ENCODE results near the gene OCEL1. TPM values are rescaled to one million over a fixed set of nuclear protein-coding genes. Genes with fewer than 3 reads are reported as not detected.
A peak's percentile ranks its signal among the peaks of the same experiment; 100 is the strongest.

The OCEL1 gene
- total RNA-seq, 1 experiment from 2014 or later = 25.7 TPM

- H3K79me1 ChIP-seq (ENCODE audit: insufficient read depth, low read depth, low read length, poor library complexity, severe bottlenecking) = no peaks in the 10 kb centered on the region
- no peak for TF ChIP-seq CTCF (conservative IDR thresholded peaks at IDR 0.05)
- WGBS (ENCODE audit: extremely low coverage, insufficient read length, low lambda C conversion rate) = no CpG with 5 or more reads among the region's 9 CpGs
- no peaks in the 10 kb centered on the region for H3K9me3 Mint-ChIP-seq
- H3K23ac ChIP-seq (ENCODE audit: insufficient read length, low read depth, low read length) = no peak overlapping the region
- DNase-seq = no peak
- H3K4ac ChIP-seq (ENCODE audit: low read depth, low read length) = no peak overlapping the region
- H3K27ac Mint-ChIP-seq = peak overlapping the region in 1 of 3 experiments; percentile 69; a peak in 1 of 7 replicates
- H2BK120ac ChIP-seq (ENCODE audit: low read depth, low read length, poor library complexity, severe bottlenecking) = no peak overlapping the region
- no peaks in the 10 kb centered on the region for H3K79me2 ChIP-seq (ENCODE audit: insufficient read depth, low read length)
- no peak overlapping the region for H2BK15ac ChIP-seq (ENCODE audit: low read depth, low read length)
- H2BK5ac ChIP-seq (ENCODE audit: insufficient read length, low read length) = no peak overlapping the region
- no peak overlapping the region for H3K4me2 ChIP-seq (ENCODE audit: insufficient read depth, insufficient read length, low read length)
- H3K56ac ChIP-seq (ENCODE audit: insufficient read length, low read depth, low read length) = no peak overlapping the region
- H3K27me3 ChIP-seq (ENCODE audit: insufficient read depth, low read length) = no peaks in the 10 kb centered on the region
- peaks cover 2% of the 10 kb centered on the region for H4K20me1 ChIP-seq (ENCODE audit: control insufficient read depth, insufficient read depth, insufficient read length)
- H3K27ac ChIP-seq (ENCODE audit: insufficient read length, low read depth, low read length) = no peak overlapping the region
- H3K27me3 Mint-ChIP-seq (ENCODE audit: low read depth) = no peaks in the 10 kb centered on the region
- no peak overlapping the region for H3T11ph ChIP-seq (ENCODE audit: low read length)
- H3K18ac ChIP-seq (ENCODE audit: insufficient read length, low read depth, low read length) = no peak overlapping the region
- no peak overlapping the region for H3K9ac ChIP-seq (ENCODE audit: extremely low read depth, insufficient read length, low read length)
- H3K4me1 Mint-ChIP-seq = no peaks in the 10 kb centered on the region
- H3K9me3 ChIP-seq (ENCODE audit: control insufficient read depth, low read depth, low read length) = no peaks in the 10 kb centered on the region
- H3K23me2 ChIP-seq (ENCODE audit: insufficient read length, low read depth, low read length, poor library complexity, severe bottlenecking) = no peaks in the 10 kb centered on the region
- no peak overlapping the region for H4K91ac ChIP-seq (ENCODE audit: insufficient read length, low read depth, low read length)
- H3K36me3 Mint-ChIP-seq (ENCODE audit: insufficient read depth in 1 of 3, low read depth in 3 of 3) = peaks cover 52 to 79% (median 53%) of the 10 kb centered on the region in 3 experiments
- H2BK12ac ChIP-seq (ENCODE audit: insufficient read length, low read depth, low read length) = no peak overlapping the region
- H2AFZ ChIP-seq (ENCODE audit: low read length) = no peak overlapping the region
- no peak overlapping the region for H2AK5ac ChIP-seq (ENCODE audit: insufficient read length, low read length)
- H3K4me1 ChIP-seq (ENCODE audit: insufficient read depth, low read length) = no peaks in the 10 kb centered on the region
- no peak overlapping the region for H2BK20ac ChIP-seq (ENCODE audit: low read depth, low read length, poor library complexity, severe bottlenecking)
- H4K5ac ChIP-seq (ENCODE audit: insufficient read length, low read depth, low read length) = no peak overlapping the region
- no peak overlapping the region; a peak in 1 of 5 replicates for H3K4me3 Mint-ChIP-seq
- H4K8ac ChIP-seq (replicated peaks; ENCODE audit: insufficient read length, low read depth, low read length) = no peak overlapping the region
- H3K14ac ChIP-seq (ENCODE audit: insufficient read depth, low read length) = no peak overlapping the region
Observed at GRCh38 chr19:17202249-17202648, 23.8 kb upstream of the OCEL1 start.

All from H9 (cell line).